Kidney (tissue), 14 donors: ENCODE measurements around the gene SLC25A2. TPM values are rescaled to one million over a fixed set of nuclear protein-coding genes. Genes with fewer than 3 reads are reported as not detected.

ENCODE experiments used
- DNase-seq, 5 donors: peaks; one replicate each; pipeline ENCODE4 v3.0.0-alpha.2; 2013 to 2020
- FAIRE-seq: peaks from 2 replicates; lab custom pipeline; 2012; peaks lifted over from hg19 to GRCh38; lab: Jason Lieb, UNC
- H3K27ac ChIP-seq, 2 donors: one replicate each; pipeline ENCODE4 v1.7.0; 2013; ENCODE audit warnings: low read depth in 2 of 2, low read length in 2 of 2, inconsistent platforms in 1 of 2
- H3K27me3 ChIP-seq: one replicate; pipeline ENCODE4 v1.7.1; 2013; ENCODE audit warnings: low read length, inconsistent platforms; ENCODE audit not compliant: control insufficient read depth, insufficient read depth
- H3K36me3 ChIP-seq, 3 donors: one replicate each; pipeline versions ENCODE4 v1.7.0 to v1.7.1; 2013; ENCODE audit warnings: low read length in 3 of 3, control low read depth in 1 of 3, inconsistent platforms in 1 of 3; ENCODE audit not compliant: insufficient read depth in 3 of 3, control insufficient read depth in 2 of 3
- H3K4me1 ChIP-seq, 3 donors: one replicate each; pipeline versions ENCODE4 v1.7.0 to v1.7.1; 2013; ENCODE audit warnings: low read length in 3 of 3, inconsistent platforms in 1 of 3, low read depth in 1 of 3; ENCODE audit not compliant: control insufficient read depth in 2 of 3, insufficient read depth in 2 of 3
- H3K4me3 ChIP-seq, 3 donors: one replicate each; pipeline versions ENCODE4 v1.7.0 to v1.8.1; 2013; ENCODE audit warnings: low read length in 3 of 3, control low read depth in 1 of 3, inconsistent platforms in 1 of 3
- H3K9ac ChIP-seq, 3 donors: one replicate each; pipeline versions ENCODE4 v1.7.0 to v1.7.1; 2013; ENCODE audit warnings: low read length in 3 of 3, control low read depth in 1 of 3, inconsistent platforms in 1 of 3
- H3K9me3 ChIP-seq, 3 donors: one replicate each; pipeline versions ENCODE4 v1.7.0 to v1.7.1; 2013; ENCODE audit warnings: low read length in 3 of 3, control low read depth in 1 of 3, inconsistent platforms in 1 of 3; ENCODE audit not compliant: control insufficient read depth in 2 of 3, insufficient read depth in 1 of 3
- intact Hi-C: fragments of 100-400 bp; cut with DNase I; formaldehyde crosslinking; loops from one replicate; pipeline ENCODE4 v1.11.1; 2022
- polyA plus RNA-seq: library from polyadenylated mRNA; stranded (reverse); fragments of 350-450 nt; fragmentation: Illumina TruSeq; extraction: RNeasy Lipid Tissue Mini Kit (QIAGEN cat#74804); gene quantifications from one replicate; pipeline ENCODE4 v1.2.3, GENCODE V29; 2014; ENCODE audit warnings: low read depth, low replicate concordance; ENCODE audit not compliant: insufficient read depth
- total RNA-seq: library from RNA; stranded (reverse); fragmentation: NEBNext Ultra II Directional; extraction: Animal tissue kit (Norgen Biotek cat#: 25700); gene quantifications from one replicate; pipeline ENCODE4 v1.2.1, GENCODE V29; 2021
- TF ChIP-seq, protein P1 (sequence below): IDR thresholded peaks from 3 replicates; pipeline ENCODE4 v1.5.1; 2012; ENCODE audit warnings: mild to moderate bottlenecking, moderate library complexity, borderline replicate concordance; ENCODE audit not compliant: insufficient read depth; ENCODE audit errors: extremely low read depth
- donor health status: control.
- donor health status: control.
- donor health status: control.
- donor health status: control.
- donor health status: control.
- donor health status: DM: yes; HTN: yes; CAD: no.
- donor health status: Normal renal cell carcinoma (clear cell type).

SLC25A2 gene
- total and polyA plus RNA-seq, 2 donors from 2014 or later: 0.94 TPM; not detected in 1

- H3K9me3 ChIP-seq: peaks cover 1 to 74% (median 7%) of the 10 kb centered on the region in 3 donors
These were observed 5.5 kb downstream of the SLC25A2 start for GRCh38 chr5:141298376-141298775.

DNA sequence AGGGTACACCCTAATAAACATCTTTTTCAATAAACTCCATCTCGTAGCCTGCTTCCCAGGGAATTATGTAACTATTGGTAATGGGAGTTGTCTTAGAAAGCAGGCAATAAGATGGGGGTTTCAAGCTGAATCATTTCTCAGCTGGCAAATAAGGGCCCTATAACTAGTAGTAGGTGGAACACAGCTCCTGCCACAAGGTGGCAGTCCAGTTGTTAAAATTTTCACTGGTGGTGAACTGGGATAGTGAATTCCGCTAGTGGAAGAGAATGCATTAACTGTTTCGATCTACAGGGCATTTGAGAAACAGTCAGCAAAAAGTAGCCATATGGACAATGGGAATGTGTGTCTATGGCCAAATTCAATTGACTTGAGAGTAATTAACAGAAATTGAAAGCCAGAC lies 30.9 kb downstream of the SLC25A2 start:
- Histone ChIP-seq H3K27me3 (no peaks in the 10 kb centered on the region), H3K27ac (no peak overlapping the region), H3K9ac (no peak overlapping the region), H3K4me1 (no peaks in the 10 kb centered on the region), H3K4me3 (no peak overlapping the region), H3K9me3 (peaks cover 2 to 79% (median 27%) of the 10 kb centered on the region in 3 donors), H3K36me3 (no peaks in the 10 kb centered on the region)
- DNase-seq: no peak
- no peak for FAIRE-seq
- intact Hi-C loops: no loop called here
- TF ChIP-seq, protein P1, sequence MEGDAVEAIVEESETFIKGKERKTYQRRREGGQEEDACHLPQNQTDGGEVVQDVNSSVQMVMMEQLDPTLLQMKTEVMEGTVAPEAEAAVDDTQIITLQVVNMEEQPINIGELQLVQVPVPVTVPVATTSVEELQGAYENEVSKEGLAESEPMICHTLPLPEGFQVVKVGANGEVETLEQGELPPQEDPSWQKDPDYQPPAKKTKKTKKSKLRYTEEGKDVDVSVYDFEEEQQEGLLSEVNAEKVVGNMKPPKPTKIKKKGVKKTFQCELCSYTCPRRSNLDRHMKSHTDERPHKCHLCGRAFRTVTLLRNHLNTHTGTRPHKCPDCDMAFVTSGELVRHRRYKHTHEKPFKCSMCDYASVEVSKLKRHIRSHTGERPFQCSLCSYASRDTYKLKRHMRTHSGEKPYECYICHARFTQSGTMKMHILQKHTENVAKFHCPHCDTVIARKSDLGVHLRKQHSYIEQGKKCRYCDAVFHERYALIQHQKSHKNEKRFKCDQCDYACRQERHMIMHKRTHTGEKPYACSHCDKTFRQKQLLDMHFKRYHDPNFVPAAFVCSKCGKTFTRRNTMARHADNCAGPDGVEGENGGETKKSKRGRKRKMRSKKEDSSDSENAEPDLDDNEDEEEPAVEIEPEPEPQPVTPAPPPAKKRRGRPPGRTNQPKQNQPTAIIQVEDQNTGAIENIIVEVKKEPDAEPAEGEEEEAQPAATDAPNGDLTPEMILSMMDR: no peak

More at GRCh38 chr5:141298376-141298775, 5.5 kb downstream of the SLC25A2 start:
- TF ChIP-seq, protein P1: no peak
- no peak for DNase-seq
- Histone ChIP-seq H3K27ac (no peak overlapping the region), H3K4me3 (no peak overlapping the region), H3K36me3 (no peaks in the 10 kb centered on the region), H3K9ac (no peak overlapping the region), H3K27me3 (no peaks in the 10 kb centered on the region), H3K4me1 (no peaks in the 10 kb centered on the region)
- intact Hi-C loops: no loop called here
- no peak for FAIRE-seq

DNA sequence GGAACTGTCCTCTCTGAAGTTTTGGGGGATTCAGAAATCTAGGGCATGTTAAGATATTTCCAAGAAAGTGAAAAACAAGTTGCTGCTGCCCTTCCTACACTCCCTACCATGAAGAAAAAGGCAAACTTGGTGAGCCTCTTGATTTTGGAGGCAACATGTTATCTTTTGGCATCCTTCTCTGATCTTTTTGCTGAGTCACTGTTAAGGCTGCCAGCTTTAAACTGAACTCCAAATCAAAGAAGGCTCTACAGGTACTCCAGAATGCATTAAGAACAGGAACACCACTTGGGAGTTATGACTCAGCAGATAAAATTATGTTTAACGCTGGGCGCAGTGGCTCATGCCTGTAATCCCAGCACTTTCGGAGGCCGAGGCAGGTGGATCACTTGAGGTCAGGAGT lies 34.7 kb downstream of the SLC25A2 start:
- no peaks in the 10 kb centered on the region for H3K4me1 ChIP-seq
- DNase-seq (no peak), FAIRE-seq (no peak)
- no peaks in the 10 kb centered on the region for H3K36me3 ChIP-seq
- H3K27me3 ChIP-seq: no peaks in the 10 kb centered on the region
- H3K9ac ChIP-seq: no peak overlapping the region
- intact Hi-C loops: no loop called here
- no peak overlapping the region for H3K4me3 ChIP-seq
- H3K9me3 ChIP-seq: peaks cover 5 to 83% (median 35%) of the 10 kb centered on the region in 3 donors
- H3K27ac ChIP-seq: no peak overlapping the region
- TF ChIP-seq, protein P1: no peak

GRCh38 chr5:141261238-141261546 lies 42.7 kb downstream of the SLC25A2 start:
- TF ChIP-seq, protein P1: no peak
- no peak overlapping the region for H3K27ac ChIP-seq
- intact Hi-C loops: no loop called here
- H3K36me3 ChIP-seq: no peaks in the 10 kb centered on the region
- H3K9ac ChIP-seq: no peak overlapping the region
- no peaks in the 10 kb centered on the region for H3K4me1 ChIP-seq
- DNase-seq (no peak), FAIRE-seq (no peak)
- H3K9me3 ChIP-seq: peaks cover 9 to 80% (median 48%) of the 10 kb centered on the region in 3 donors
- no peaks in the 10 kb centered on the region for H3K27me3 ChIP-seq
- no peak overlapping the region for H3K4me3 ChIP-seq
